ENCODE measurements around the gene NIPSNAP3A. TPM values are rescaled to one million over a fixed set of nuclear protein-coding genes. Genes with fewer than 3 reads are reported as not detected.
"Not testable (repeated sequence)": the region's sequence is repeated elsewhere in the genome, so short reads cannot be mapped to it uniquely, and the experiment has no call there.

NIPSNAP3A gene
- 19.1 and 20.7 TPM in 2 replicates for total RNA-seq (2014; rRNA removed; shearing (Covaris generic))

GRCh38 chr9:104747565-104748358 lies at the start of gene NIPSNAP3A:
TSS of gene NIPSNAP3A (plus strand) at chr9:104747683. CDS start at chr9:104747793, 110 bp downstream.
- DNase-seq (ENCODE audit: low read depth), result peak; percentile 90

- no peak for DNase-seq (ENCODE audit: low read depth)
Observed at GRCh38 chr9:104700306-104700705, 47.2 kb upstream of the NIPSNAP3A start.

GRCh38 chr9:104708737-104709136 lies 38.7 kb upstream of the NIPSNAP3A start:
- not testable (repeated sequence) for DNase-seq (ENCODE audit: low read depth)

- no peak for DNase-seq (ENCODE audit: low read depth)
Observed at GRCh38 chr9:104711604-104712003, 35.9 kb upstream of the NIPSNAP3A start.

- no peak for DNase-seq (ENCODE audit: low read depth)
Observed at GRCh38 chr9:104725014-104725413, 22.5 kb upstream of the NIPSNAP3A start.

GRCh38 chr9:104738452-104738851 lies 9.0 kb upstream of the NIPSNAP3A start:
- DNase-seq (ENCODE audit: low read depth), result no peak

GRCh38 chr9:104740621-104741020 lies 6.9 kb upstream of the NIPSNAP3A start:
- no peak for DNase-seq (ENCODE audit: low read depth)

GRCh38 chr9:104743376-104743985 lies 4.0 kb upstream of the NIPSNAP3A start:
- DNase-seq (ENCODE audit: low read depth), result peak; percentile 75

GRCh38 chr9:104745852-104746251 lies 1.6 kb upstream of the NIPSNAP3A start:
- DNase-seq (ENCODE audit: low read depth), result no peak

GRCh38 chr9:104746285-104746684 lies 1.2 kb upstream of the NIPSNAP3A start:
- no peak for DNase-seq (ENCODE audit: low read depth)

- DNase-seq (ENCODE audit: low read depth), result no peak
Observed at GRCh38 chr9:104746798-104747197, 685 bp upstream of the NIPSNAP3A start.

- DNase-seq (ENCODE audit: low read depth), result no peak
Observed at GRCh38 chr9:104747245-104747564, 278 bp upstream of the NIPSNAP3A start.

GRCh38 chr9:104748359-104749031 lies 1.0 kb downstream of the NIPSNAP3A start:
- peak; percentile 25 for DNase-seq (ENCODE audit: low read depth)

GRCh38 chr9:104750185-104750767 lies 2.8 kb downstream of the NIPSNAP3A start:
- no peak for DNase-seq (ENCODE audit: low read depth)

- no peak for DNase-seq (ENCODE audit: low read depth)
Observed at GRCh38 chr9:104758974-104759373, 11.5 kb downstream of the NIPSNAP3A start.

GRCh38 chr9:104765138-104765537 lies 17.7 kb downstream of the NIPSNAP3A start:
- DNase-seq (ENCODE audit: low read depth), result no peak

- DNase-seq (ENCODE audit: low read depth), result no peak
Observed at GRCh38 chr9:104766025-104766424, 18.5 kb downstream of the NIPSNAP3A start.

GRCh38 chr9:104767507-104767906 lies 20.0 kb downstream of the NIPSNAP3A start:
- no peak for DNase-seq (ENCODE audit: low read depth)

GRCh38 chr9:104769029-104769428 lies 21.5 kb downstream of the NIPSNAP3A start:
- not testable (repeated sequence) for DNase-seq (ENCODE audit: low read depth)

- no peak for DNase-seq (ENCODE audit: low read depth)
Observed at GRCh38 chr9:104769655-104770054, 22.2 kb downstream of the NIPSNAP3A start.

GRCh38 chr9:104772714-104773510 lies 25.4 kb downstream of the NIPSNAP3A start:
- DNase-seq (ENCODE audit: low read depth), result no peak

- no peak for DNase-seq (ENCODE audit: low read depth)
Observed at GRCh38 chr9:104774132-104774531, 26.6 kb downstream of the NIPSNAP3A start.

Data from Daoy (cell line).